Measurements from ENCODE around the gene ITPKC. TPM values are rescaled to one million over a fixed set of nuclear protein-coding genes. Genes with fewer than 3 reads are reported as not detected.

The ITPKC gene
- 7.8 and 24.0 TPM in 2 replicates for total RNA-seq (2011; cell fraction: chromatin; rRNA removed; ENCODE audit: low replicate concordance)
- total RNA-seq (2011; cell fraction: nucleolus; rRNA removed) = 14.8 and 15.4 TPM in 2 replicates
- 8.1 and 11.3 TPM in 2 replicates for total RNA-seq (2011; cell fraction: nucleoplasm; rRNA removed)
- 7.4 and 8.7 TPM in 2 replicates for total RNA-seq (2014; rRNA removed)
- 3.4 and 4.0 TPM in 2 replicates for total RNA-seq (2014; rRNA removed; fragmentation: Illumina TruSeq; extraction: Trizol)
- total RNA-seq (2015; rRNA removed; fragmentation: Illumina TruSeq; extraction: Trizol) = 4.7 and 5.1 TPM in 2 replicates
- total RNA-seq (2021) = 9.0 and 9.3 TPM in 2 replicates
- polyA plus RNA-seq (2011; rRNA removed) = 6.0 and 6.1 TPM in 2 replicates
- polyA plus RNA-seq (2011; cell fraction: cytosol; rRNA removed) = 6.4 and 8.6 TPM in 2 replicates
- polyA plus RNA-seq (2011; cell fraction: nucleus; rRNA removed) = 5.3 and 9.3 TPM in 2 replicates
- 6.0 and 10.0 TPM in 2 replicates for polyA plus RNA-seq (2012)
- 5.8 and 6.6 TPM in 2 replicates for polyA plus RNA-seq (2014; fragmentation: Illumina TruSeq; extraction: Trizol)
- under 1 TPM; 0.08 to 0.22 TPM for polyA plus RNA-seq (2014; fragmentation: Nextera tagmentation; extraction: Ambion mirVana)
- polyA plus RNA-seq (2014; rRNA removed) = 6.4 and 8.9 TPM in 2 replicates
- polyA minus RNA-seq (2011; rRNA and poly(A)+ RNA removed) = 7.3 and 9.6 TPM in 2 replicates
- polyA minus RNA-seq (2011; cell fraction: cytosol; rRNA and poly(A)+ RNA removed) = 3.9 and 6.0 TPM in 2 replicates
- polyA minus RNA-seq (2011; cell fraction: nucleus; rRNA and poly(A)+ RNA removed) = 4.3 and 4.7 TPM in 2 replicates
- percentile 59 among the genes with signal in this experiment for Bru-seq, nascent RNA
- BruChase-seq, experiment 1, labeled RNA remaining after a 2-hour chase = percentile 66 among the genes with signal in this experiment
- BruChase-seq, experiment 2, labeled RNA remaining after a 6-hour chase = percentile 67 among the genes with signal in this experiment
- long read RNA-seq, experiment 1, transcript ITPKC-201 (7 exons, 3,385 nt) = major isoform, 49 of 68 reads
- long read RNA-seq, experiment 1, partial matches to known transcripts = 7 of 68 reads
- long read RNA-seq, experiment 1, other reads (novel, unspliced or antisense) = 12 of 68 reads
- long read RNA-seq, experiment 2, transcript ITPKC-201 (7 exons, 3,385 nt) = major isoform, 12 of 21 reads
- long read RNA-seq, experiment 2, partial matches to known transcripts = 4 of 21 reads
- long read RNA-seq, experiment 2, other reads (novel, unspliced or antisense) = 5 of 21 reads
- long read RNA-seq, experiment 3, partial matches to known transcripts = 1 of 2 reads
- long read RNA-seq, experiment 3, other reads (novel, unspliced or antisense) = 1 of 2 reads

GRCh38 chr19:40716482-40717324 lies at the start of gene ITPKC, which contains the start of gene COQ8B:
TSS of gene ITPKC (plus strand) at chr19:40717112. CDS start at chr19:40717136, 24 bp downstream.
TSS of gene COQ8B (minus strand) at chr19:40716886. CDS start at chr19:40714632, 2,254 bp downstream.
- TSS peak; percentile 81 for BruUV-seq (replicated peaks)
- peak within 1 kb of the TSS; percentile 78 for H2AFZ ChIP-seq (ENCODE audit: low read depth, low read length)
- in situ Hi-C loops (cut with MboI) (no loop called here), intact Hi-C loops (cut with micrococcal nuclease) (loop anchor here (2.0 kb wide), 1 partner anchor 34 kb away; the partner anchor contains the start of genes ACTMAP and SNRPA)
- CTCF ChIA-PET (ENCODE audit: low intra/inter-chr PET ratio) = interaction anchor here (0.7 kb wide), 1 partner anchor 21 kb away, joined by 3 read pairs; no protein-coding TSS in a partner anchor
- H3K79me2 ChIP-seq (ENCODE audit: control insufficient read depth, insufficient read depth, low read length) = peaks cover 58% of the 10 kb centered on the region
- ATAC-seq (peak; percentile 78), FAIRE-seq (peak; percentile 87), DNase-seq (ENCODE audit: extremely low read depth in 1 of 4, low spot score in 3 of 4) (peak; percentile 93 to 99 (median 94))
- H3K9me3 ChIP-seq (replicated peaks; ENCODE audit: control insufficient read depth, insufficient read depth, low read depth, low read length) = no peaks in the 10 kb centered on the region
- peak within 1 kb of the TSS; percentile 62 for H3K4me3 ChIP-seq
- H3K36me3 ChIP-seq (ENCODE audit: control insufficient read depth, insufficient read depth, low read length) = peaks cover 9% of the 10 kb centered on the region; the same call in 2 of the 3 replicates
- peak within 1 kb of the TSS; percentile 80 for H3K27ac ChIP-seq (ENCODE audit: extremely low read depth, low read depth, low read length)
- peaks cover 21 to 55% of the 10 kb centered on the region in 2 experiments for H3K4me1 ChIP-seq (replicated peaks in 1 of 2; ENCODE audit: control insufficient read depth in 2 of 2, insufficient read depth in 2 of 2, low read length in 2 of 2)
- H3K9ac ChIP-seq (ENCODE audit: insufficient read depth in 1 of 2, low read depth in 2 of 2, low read length in 2 of 2) = peak within 1 kb of the TSS; percentile 79 to 90
- no peaks in the 10 kb centered on the region for H3K27me3 ChIP-seq (ENCODE audit: control insufficient read depth in 2 of 2, insufficient read depth in 2 of 2, low read length in 2 of 2)
- POLR2A ChIA-PET = interaction anchor here (0.5 to 1.5 kb wide), 8 partner anchors 11 to 301 kb away, joined by 3 to 8 read pairs (median 3); partner anchors contain the start of genes ACTMAP and SNRPA
- no peaks in the 10 kb centered on the region for H3K9me1 ChIP-seq (ENCODE audit: control insufficient read depth, insufficient read depth, low read length)
- H4K20me1 ChIP-seq (replicated peaks; ENCODE audit: control insufficient read depth, insufficient read depth, low read length) = no peaks in the 10 kb centered on the region
- H3K4me2 ChIP-seq (ENCODE audit: insufficient read depth, low read length) = peak within 1 kb of the TSS; percentile 93
- WGBS (ENCODE audit: insufficient coverage, low coverage, missing lambda C conversion rate) = under 1% methylated on average over 41 of the region's 76 CpGs
- TF ChIP-seq GABPB1 (CRISPR knock-in tag; IDR thresholded peaks at IDR 0.05) (peak; percentile 89), CHD2 (IDR thresholded peaks at IDR 0.05; ENCODE audit: low read depth, low read length) (peak; percentile 63), HLTF (IDR thresholded peaks at IDR 0.05) (no peak), FOXP1 (CRISPR knock-in tag; IDR thresholded peaks at IDR 0.05) (0 out of 2 replicates have a peak, but pooled peaks have one; percentile 8), CHCHD3 (CRISPR knock-in tag; IDR thresholded peaks at IDR 0.05) (no peak), CAMTA2 (CRISPR knock-in tag; conservative IDR thresholded peaks at IDR 0.05) (0 out of 2 replicates have a peak, but pooled peaks have one; percentile 71), CREM (IDR thresholded peaks at IDR 0.05; ENCODE audit: low read depth) (peak; percentile 96), ELF1 (tag; IDR thresholded peaks at IDR 0.05) (0 out of 2 replicates have a peak, but pooled peaks have one; percentile 15), TAF1 (IDR thresholded peaks at IDR 0.05; ENCODE audit: control insufficient read depth, extremely low read depth, insufficient read depth, low read length, severe bottlenecking) (no peak)
